Stimulated activated naive CD4-positive, alpha-beta T cell (primary cell): ENCODE data around the gene SAMD4A.
"Not testable (repeated sequence)": the region's sequence is repeated elsewhere in the genome, so short reads cannot be mapped to it uniquely, and the experiment has no call there.

Experiments
- DNase-seq, 6 experiments: peaks; one replicate each; lab custom pipeline; 2025; lab: John Stamatoyannopoulos, UW

SAMD4A gene

DNA sequence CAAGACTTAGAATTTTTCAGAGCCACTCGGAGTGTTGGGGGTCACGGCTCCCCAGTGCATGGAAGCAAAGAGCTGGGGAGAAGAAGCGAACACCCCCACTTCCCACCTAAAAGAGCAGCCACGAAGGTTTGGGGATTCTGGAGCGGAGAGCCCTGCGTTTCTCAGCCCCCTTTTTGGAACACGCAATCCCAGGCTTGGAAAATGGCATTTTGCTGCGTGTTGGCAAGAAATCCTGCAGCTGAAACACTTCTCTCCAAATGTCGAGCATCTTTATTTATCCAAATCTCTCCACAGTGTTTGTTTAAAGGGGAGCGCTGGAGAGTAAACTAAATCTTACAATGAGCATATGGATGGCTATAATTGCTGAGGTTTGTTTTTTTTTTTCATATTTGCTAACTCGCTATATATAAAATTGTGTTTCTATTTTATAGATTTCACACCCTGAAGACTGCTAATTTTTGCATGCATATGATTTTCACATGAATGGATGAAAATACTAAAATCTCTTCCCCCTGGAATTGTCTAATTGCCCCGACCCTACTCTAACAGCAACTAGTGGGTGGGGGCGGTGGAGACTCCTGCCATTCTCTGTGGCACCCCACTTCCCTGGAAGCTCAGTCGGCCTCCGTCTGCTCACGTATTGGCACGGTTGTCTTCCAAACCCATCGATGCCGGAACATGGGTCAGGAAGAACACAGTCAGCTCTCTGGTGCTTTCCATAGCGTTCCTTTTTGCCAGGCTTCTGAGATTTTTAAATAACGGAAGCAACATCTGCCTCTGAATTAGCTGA is 215.2 kb downstream of the SAMD4A start:
- no peak for DNase-seq

DNA sequence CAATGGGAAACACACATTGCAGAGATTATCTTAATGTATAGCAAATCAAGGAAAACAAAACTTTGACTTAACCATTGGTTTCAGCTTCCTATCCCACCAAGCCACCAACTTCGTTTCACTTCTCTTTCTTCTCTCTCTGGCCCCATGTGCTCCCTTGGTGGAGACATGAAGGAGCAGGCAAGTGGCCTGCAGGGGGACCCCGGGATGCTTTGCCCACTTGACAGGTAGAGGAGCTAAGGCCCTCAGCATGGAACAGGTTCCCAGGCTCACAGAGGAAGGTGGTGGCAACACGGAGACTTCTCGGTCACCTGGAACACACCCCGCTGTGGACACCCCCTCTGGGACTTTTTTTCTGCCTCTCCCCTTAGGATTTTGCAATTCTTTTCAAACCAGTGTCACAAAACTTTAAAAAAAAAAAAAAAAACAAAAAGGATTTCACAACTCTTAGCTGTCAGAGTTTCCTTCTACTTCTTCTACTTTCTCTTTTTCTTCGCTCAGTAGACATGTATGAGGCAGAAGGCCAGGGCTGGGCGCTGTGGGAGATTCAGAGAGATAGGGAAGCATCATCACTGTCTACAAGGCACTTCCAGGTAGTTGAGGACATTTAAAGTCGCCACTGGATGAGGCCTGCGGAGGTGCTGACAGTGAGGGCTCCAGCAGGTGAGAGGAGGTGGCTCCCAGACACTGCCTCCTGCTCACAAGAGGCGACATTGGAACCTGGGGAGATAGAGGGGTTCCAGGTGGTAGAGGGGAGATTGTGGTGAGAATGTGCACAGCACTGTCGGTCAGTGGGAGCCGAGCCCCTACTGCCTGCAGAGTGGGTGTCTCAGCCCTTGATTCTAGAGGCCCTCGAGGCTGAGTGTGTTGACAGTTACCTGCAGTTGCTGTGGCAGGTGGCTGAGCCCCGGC is 216.1 kb downstream of the SAMD4A start:
- DNase-seq: no peak

DNA sequence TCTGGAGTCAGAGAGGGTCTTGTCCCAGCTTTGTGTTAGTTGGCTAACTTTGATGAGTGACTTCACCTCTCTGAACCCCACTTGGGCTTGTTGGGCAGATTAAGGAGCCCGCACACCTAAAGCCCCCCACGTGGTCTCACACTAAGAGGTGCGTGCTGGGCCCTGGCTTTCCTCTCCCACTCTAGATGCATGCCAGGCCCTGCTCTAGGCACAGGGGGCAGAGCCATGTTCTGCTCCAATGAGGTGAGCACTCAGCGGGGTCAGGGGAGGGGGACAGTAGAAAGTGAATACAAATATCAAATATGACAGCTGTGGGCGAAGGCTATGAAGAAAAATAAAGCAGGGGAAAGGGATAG is 216.7 kb downstream of the SAMD4A start:
- DNase-seq: no peak

DNA sequence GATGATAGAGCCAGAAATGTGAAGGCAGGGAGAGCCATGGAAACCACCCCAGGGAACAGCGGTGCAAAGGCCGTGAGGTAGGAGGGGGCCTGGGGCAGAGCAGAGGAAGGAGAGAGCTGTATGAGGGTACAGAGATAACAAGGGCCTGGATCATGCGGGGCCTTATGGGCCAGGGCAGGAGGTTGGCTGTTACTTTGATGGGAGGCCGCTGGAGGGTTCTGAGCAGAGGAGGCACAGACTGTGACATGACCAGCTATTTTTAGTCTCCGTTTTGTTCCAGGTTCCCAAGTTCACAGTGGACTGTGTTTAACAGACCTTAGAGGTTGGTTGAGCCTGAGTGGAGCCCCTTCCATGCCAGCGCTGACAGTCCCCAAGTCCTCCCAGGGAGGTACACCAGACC is 217.1 kb downstream of the SAMD4A start:
- no peak for DNase-seq

DNA sequence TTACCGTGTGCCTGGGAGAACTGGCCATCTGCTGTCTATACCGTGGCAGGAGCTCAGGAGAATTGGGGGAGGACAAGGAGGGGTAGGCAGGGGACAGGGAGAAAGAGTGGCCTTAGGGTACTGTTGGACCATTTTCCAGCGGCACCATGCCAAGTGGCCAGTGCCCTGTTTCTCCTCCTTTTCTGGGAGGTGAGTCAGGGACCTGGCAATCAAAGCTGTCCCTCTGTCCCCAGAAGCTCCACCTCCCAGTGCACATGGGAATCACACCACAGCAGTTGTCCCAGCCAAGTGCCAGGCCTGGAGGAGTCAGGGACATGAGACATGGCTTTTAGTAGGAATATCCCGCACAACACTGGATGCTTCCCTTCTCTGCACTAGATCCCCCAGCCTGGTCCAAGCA is 217.7 kb downstream of the SAMD4A start:
- DNase-seq: no peak

DNA sequence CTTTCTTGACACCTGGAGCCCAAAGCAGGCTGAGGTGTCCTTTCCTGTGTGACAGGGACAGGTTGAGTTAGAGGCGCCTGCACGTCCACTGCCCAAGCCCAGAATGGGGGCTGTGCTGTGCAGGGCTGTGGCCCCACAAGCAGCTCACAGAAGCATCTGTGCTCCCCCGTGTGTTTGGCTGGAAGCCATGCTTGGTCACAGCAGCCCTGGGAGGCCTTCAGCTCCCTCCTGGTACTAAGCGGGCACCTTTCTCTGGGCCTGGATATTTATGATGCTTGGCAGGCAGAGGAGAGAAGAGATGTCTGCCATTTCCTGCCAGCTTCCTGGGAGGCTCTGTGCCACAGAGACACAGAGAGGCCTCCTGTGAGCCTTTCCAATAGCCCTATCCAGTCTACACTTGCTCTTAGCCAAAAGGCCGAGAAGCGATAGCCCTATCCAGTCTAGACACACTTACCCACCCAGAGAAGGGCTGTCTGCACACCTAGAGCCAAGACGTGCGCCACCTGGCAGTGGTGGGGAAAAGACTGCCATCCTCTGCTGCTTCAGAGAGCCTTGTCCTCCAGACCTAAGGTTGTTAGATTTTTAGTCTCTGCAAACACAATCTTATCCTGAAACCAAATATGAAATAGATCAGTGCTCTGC is 218.3 kb downstream of the SAMD4A start:
- no peak for DNase-seq

DNA sequence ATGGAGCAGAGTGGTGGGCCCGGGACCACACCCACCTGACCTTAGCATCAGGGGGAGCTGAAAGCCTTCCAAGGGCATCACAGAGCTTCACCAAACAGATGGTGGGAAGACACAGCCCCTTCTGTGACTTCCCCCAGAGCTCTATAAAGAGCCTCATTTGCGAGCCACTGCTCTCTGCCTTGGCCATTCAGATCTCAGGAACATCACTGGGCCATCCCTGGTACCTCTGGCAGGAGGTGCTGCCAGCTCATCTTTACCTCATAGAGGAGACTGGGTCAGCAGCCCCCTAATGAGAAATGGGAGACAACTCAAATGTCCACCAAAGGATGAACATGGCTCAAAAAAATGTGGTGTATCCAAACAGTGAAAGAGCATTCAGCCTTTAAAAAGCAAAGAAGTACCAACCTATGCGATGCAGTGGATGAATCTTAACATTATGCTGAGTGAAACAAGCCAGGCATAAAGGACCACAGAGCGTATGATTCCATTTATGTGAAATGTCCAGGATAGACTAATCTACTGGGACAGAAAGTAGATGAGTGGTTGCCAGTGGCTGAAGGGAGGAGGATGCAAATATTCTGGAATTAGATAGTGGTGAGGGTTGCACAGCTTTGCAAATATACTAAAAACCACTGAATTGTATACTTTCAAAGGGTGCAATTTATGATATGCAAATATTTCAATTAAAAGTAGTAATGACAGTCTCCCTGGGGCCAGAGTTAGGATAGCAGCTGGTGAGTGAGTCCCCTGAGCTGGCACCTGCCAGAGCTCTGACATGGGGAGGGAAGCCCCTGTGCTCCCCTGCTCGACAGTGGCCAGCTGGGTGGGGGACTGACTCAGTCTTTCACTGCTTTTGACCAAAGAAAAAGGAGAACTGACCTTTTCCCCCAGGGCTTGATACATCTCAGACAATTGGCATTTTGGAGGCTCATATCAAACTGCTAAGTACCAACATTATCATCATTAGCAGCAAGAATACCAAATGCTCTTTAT is 219.1 kb downstream of the SAMD4A start:
- no peak for DNase-seq

DNA sequence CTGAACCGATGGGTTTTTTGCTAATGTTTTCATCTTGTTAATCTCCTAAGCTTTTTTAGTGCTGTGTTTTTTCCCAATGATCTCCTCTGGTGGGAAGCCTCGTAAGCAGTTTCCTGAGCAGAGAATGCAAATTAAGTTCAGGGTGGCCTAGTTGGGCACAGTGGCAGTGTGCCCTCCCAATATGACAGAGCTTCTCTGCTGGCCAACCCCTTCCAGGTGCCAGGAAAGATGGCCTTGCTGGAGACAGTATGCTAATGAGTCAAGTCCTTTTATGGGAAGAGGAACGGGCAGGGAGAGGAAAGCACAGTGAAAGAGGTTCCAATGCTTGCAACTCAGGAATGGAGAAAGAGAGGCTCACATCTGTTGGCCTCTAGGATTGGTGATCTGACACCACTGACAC is 219.9 kb downstream of the SAMD4A start:
- no peak for DNase-seq

DNA sequence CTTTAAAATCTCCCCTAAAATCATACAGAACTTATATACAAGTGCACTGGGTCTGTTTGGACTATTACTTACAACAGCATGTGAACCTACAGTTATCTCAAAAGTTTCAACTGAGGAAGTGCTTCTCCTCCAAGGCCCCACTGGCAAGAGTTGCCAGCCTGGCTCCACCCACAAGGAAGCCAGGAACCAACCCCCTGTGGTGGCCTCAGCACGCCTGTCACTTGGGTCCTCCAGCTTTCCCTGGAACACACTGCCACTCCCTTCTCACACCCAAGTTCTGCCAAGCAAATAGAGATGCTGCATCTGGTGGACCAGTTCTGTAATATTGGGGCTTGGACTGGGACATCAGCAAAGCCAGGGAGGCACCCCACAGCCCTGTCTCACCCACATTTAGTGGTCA is 220.3 kb downstream of the SAMD4A start:
- no peak for DNase-seq

DNA sequence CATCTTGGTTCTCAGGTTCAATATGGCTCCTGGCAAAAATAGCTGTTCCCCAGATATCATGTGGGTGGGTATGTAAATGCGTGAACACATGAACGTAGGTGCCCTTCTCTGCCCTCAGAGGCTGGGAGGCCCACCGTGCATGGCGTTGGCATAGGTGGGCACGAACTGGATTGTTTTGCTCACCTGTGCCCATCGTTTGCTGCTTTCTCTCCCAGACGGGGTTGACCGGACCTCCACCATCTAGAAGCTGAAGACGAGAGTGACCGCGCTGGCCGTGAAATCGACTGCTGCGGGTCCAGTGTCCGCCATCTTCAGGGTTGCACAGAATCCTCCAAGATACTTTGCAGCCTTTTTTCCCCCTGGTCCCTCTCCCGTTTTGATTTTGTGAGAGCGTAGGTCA is 221.8 kb downstream of the SAMD4A start:
- DNase-seq: no peak

DNA sequence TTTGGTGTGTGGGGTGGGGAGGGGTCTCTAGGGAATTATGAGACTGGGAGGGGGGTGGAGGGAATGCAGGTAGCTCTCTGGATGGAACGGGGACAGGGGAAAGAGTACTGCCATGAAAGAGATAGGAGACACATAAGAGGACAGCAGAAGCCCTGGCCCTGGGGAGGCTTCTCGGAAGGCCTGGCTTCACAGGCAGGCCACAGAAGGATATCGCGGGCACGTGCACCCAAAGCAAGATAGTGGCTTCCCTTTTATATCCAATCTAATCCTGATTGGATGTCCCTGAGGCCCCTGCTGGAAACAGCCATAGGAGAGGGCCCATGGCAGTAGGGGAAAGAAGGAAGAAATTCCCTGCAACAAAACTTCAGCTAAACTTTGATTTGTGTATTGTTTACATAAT is 222.2 kb downstream of the SAMD4A start:
- no peak for DNase-seq

DNA sequence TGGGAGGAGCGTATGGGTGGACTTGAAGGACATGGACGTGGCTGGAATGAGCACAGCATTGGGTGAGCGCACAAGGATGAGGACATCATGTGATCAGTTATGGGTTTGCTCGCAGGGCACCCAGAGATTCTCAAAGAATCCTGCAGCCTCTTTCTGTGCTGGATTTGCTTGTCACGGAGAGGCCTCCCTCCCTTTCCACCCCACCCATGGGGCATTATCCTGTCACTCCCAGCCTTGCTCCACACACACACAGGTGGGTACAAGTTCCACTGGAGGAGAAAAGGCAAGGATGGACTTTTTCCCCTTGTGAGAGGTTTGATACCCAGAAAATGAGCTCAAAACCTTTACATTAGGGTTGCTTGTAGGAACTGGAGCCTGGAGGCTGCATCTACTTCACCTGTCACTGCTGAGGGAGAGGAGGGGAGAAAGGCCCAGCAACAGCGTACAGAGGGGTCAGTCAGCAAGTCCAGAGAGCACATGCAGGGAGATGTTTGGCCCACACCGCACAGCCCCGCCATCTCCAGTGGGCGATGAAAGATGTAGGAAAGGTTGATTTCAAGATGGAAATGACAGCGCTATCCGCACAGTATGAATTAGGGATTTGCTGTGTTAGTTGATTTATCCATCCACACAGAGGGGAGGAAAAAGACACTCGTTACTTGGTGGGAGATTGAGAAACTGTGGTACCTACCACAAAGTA is 223.0 kb downstream of the SAMD4A start:
- no peak for DNase-seq

DNA sequence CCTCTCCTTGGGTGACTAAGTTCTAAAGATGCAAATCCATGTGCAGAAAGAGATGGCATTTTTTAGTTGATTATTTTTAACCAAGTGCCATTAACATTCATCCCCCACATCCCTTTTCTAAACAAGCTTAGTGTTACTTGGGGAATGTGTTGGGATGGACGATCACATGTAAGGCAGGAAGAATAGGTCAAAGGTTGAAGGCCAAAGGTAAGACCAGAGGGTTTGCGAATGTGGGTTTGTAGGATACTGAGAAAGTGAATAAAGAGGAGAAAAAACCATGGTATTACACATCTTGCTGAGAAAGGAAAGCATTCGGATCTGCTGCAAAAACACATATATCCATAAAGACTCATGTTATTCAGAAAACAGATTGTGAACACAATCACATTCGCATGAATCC is 224.1 kb downstream of the SAMD4A start:
- no peak for DNase-seq

DNA sequence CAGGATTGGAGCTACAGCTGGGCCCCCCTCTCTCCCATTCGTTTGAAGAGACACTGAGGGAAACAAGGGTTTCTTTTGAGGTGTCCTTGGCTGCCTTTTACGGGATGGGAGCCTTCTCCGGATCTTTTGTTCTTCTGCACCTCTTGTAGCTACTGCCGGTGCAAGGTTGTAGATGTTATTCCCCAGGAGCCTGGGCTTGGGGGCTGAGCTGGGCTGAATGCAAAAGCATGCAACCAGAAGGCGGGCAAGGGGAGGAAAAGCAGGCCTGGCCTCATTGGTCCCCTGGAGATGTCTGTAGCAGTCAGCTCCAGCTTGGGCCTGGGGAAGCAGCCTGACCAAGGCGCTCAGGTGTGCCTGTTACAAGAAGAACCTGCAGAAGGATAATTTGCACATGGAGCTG is 225.4 kb downstream of the SAMD4A start:
- no peak for DNase-seq

DNA sequence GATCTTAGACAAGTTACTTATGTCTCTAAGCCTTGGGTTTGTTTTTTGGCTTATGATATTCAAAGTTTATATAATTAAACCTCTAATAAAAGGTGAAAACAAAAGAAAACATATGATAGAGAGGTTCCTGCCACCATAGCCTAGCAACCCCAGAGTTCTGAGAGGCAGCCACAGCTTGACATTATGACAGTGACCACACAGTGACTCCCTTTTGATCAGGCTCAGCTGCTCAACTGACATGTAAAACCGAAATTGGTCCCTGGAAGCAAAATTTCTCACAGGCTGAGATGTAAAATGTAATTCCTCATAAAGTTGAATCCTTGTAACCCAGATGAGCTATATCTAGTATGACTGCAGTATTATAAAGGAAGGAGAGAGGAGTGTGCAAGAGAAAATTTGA is 227.2 kb downstream of the SAMD4A start:
- DNase-seq: no peak

DNA sequence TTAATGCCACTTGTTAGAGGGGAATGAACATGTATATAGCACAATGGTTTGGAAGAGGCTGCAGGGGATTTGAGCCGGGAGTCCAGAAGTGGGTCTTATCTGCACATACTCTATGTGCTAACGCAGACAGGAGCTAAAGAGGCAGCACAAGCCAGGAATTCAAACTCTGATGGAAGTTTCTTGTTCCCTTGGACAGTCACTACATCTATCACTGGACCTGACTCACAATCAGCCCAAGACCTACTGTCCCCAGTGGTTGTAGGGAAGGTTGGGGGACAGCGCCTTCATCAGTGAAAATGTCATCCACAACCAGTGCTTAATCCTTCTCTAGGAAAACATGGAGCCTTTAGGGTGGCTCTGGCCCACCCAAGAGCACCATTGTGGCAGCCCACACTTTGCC is 227.9 kb downstream of the SAMD4A start:
- no peak for DNase-seq

DNA sequence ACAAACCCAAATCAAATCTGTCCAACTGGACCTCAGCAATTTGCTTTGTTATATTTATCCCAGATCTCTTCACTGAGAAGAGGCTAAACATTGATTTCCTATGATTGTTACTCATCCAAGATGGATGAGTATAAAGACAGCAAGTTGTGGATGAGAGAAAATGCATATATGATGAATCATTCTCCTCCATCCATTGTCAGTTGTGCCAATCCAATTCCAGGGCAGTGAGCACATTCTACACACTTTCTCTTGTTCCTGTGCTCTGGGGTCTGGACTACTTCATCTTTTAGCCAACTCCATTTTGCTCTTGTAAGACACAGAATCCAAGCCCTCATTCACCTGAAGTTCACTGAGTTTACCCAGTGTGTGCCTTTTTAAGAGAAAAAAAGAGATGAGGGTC is 230.0 kb downstream of the SAMD4A start:
- DNase-seq: no peak

DNA sequence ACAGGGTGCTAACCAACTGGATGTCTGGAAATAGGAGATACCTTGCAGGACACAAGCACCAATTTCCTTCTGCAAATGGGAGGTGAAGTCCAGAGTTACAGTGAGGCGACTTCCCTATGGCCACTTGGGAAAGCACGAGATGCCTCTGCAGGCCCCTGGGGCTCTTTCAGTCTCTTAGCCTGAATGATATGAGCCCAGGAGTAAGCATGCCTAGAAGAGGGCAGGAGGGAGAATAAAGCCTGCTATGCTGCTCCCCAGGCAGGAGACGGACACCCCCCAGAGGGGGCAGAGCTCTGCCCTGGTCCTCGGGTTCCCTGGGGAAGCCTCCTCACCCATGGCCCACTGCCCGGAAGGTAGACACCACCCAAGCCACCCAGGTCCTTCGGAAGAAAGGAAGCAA is 230.6 kb downstream of the SAMD4A start:
- no peak for DNase-seq

DNA sequence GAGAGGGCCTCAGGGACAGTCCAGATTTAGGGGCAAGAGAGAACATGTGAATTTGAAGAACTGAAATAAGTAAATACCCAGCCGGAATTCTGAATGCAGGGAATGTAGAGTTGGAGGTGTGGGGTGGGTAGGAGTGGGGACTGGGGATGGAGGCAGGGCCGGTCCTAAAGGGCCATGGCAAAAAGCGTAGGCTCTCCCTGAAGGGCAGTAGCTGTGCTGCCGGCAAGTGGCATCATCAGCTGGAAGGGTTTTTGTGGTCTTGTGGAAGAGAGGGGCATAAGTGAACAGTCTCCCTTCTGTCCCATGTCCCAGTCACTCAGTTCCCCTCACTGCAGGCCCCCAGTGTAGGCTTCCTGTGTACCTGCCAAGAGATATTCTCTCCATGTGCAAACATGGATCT is 231.1 kb downstream of the SAMD4A start:
- no peak for DNase-seq

DNA sequence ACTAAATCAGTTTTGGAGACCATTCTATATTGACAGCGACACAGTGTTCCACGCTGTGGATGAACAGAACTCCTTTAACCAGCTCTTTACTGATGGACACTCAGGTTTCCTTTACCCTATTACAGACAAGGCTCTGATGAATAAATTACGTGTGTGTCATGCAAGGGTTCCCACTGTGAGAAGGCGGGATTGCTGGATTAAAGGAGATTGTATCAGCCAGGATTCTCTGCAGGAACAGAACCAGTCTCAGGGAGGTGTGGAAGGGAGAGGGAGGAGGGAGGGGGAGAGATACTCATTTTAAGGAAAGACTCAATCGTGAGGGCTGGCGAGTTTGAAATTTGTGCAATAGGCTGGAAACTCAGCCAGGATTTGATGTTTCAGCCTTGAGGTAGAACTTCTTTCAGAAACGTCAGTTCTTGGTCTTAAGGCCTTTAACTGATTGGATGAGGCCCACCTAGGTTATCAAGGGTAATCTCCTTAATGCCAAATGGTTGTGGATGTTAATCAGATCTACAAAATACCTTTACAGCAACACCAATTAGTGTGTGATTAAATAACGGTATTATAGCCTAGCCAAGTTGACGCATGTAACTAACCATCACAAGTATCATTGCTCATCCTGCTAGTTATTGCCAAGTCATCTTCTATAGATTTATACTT is 231.7 kb downstream of the SAMD4A start:
- DNase-seq: no peak

DNA sequence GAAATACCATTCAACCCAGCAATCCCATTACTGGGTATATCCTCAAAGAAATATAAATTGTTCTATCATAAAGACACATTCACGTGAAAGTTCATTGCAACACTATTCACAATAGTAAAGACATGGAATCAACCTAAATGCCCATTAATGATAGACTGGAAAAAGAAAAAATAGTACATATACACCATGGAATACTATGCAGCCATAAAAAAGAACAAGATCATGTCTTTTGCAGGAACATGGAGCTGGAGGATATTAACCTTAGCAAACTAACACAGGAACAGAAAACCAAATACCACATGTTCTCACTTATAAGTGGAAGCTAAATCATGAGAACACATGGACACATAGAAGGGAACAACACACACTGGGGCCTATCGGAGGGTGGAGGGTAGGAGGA is 234.6 kb downstream of the SAMD4A start:
- DNase-seq: not testable (repeated sequence)
